Measurements from ENCODE around the gene CDH12. TPM values are rescaled to one million over a fixed set of nuclear protein-coding genes. Genes with fewer than 3 reads are reported as not detected.

CDH12 gene
- total and polyA plus RNA-seq, 10 of the 15 experiments (the other 5 are each of a cell fraction or from before 2014, with no cell fraction given): 0.03 to 0.16 TPM; not detected in 8

DNA sequence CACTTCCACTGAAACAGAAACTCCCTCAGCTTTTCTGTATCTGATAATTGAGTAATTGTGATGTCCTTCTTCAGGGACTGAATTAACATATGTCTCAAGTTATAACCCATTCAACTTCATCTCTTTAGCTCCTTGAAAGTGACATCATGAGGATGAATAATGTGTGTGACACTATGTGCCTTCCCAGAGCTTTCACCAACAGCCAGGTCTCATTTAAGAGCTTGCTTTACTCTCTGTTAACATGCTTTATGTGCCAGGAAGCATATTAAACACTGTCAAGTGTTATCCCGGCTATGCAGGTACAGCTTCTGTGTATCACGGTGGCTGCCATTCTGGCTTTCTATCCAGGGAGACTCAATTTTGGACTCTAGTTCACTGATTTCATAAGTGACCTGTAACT lies 799.9 kb downstream of the CDH12 start:
- Histone ChIP-seq H3K4me2 (ENCODE audit: control insufficient read depth, insufficient read depth) (no peak overlapping the region), H3K9me3 (replicated peaks; ENCODE audit: control insufficient read depth, insufficient read depth, low read length) (no peaks in the 10 kb centered on the region), H3K4me3 (no peak overlapping the region), H3K4me1 (ENCODE audit: control insufficient read depth, insufficient read depth, low read length) (no peaks in the 10 kb centered on the region), H2AFZ (ENCODE audit: control insufficient read depth, low read depth, low read length) (no peak overlapping the region), H3K79me2 (ENCODE audit: control insufficient read depth, insufficient read depth, low read length) (no peaks in the 10 kb centered on the region), H4K20me1 (ENCODE audit: control insufficient read depth, insufficient read depth) (no peaks in the 10 kb centered on the region), H3K27ac (ENCODE audit: control insufficient read depth, insufficient read depth) (no peak overlapping the region), H3K27me3 (replicated peaks in 1 of 2; ENCODE audit: control insufficient read depth in 2 of 2, insufficient read depth in 2 of 2, low read length in 1 of 2) (no peaks in the 10 kb centered on the region), H3K9ac (ENCODE audit: control insufficient read depth, insufficient read depth, low read length) (no peak overlapping the region), H3K36me3 (ENCODE audit: control insufficient read depth in 2 of 2, insufficient read depth in 2 of 2, low read length in 1 of 2) (no peaks in the 10 kb centered on the region)
- SMC1A ChIA-PET (ENCODE audit: uncharacterized antibody, unreplicated experiment): no interaction called here
- 10% methylated on average over 2 of the region's 2 CpGs for WGBS (ENCODE audit: insufficient coverage, insufficient replicate concordance, low lambda C conversion rate, missing lambda C conversion rate)
- no peak for FAIRE-seq
- RAD21 ChIA-PET (ENCODE audit: unreplicated experiment): no interaction called here
- intact Hi-C loops (cut with micrococcal nuclease; ENCODE audit: unreplicated experiment): no loop called here
- CTCF ChIA-PET: no interaction called here
- DNase-seq (ENCODE audit: low read depth, low spot score): no peak
- POLR2A ChIA-PET: no interaction called here
- no TSS peak for BruUV-seq (replicated peaks)
- no peak for ATAC-seq
- in situ Hi-C loops (cut with MboI): no loop called here
- no peak for TF ChIP-seq NFYA (IDR thresholded peaks at IDR 0.05; ENCODE audit: borderline replicate concordance, low read depth, low read length)
- TF ChIP-seq ZSCAN29 (IDR thresholded peaks at IDR 0.05): no peak
- TF ChIP-seq ZNF24 (IDR thresholded peaks at IDR 0.05): no peak
- no peak for TF ChIP-seq TCF7 (IDR thresholded peaks at IDR 0.05; ENCODE audit: borderline replicate concordance)
- no peak for TF ChIP-seq SUZ12 (IDR thresholded peaks at IDR 0.05; ENCODE audit: unreplicated experiment)
- TF ChIP-seq POLR2AphosphoS2 (IDR thresholded peaks at IDR 0.05; ENCODE audit: low read depth, low read length): no peak
- no peak for TF ChIP-seq YY1 (IDR thresholded peaks at IDR 0.05; ENCODE audit: low read depth, low read length)
- no peak for TF ChIP-seq EZH2 (IDR thresholded peaks at IDR 0.05; ENCODE audit: borderline replicate concordance, control insufficient read depth, low read depth, low read length)
- TF ChIP-seq JUNB (IDR thresholded peaks at IDR 0.05): no peak
- TF ChIP-seq NFIC (IDR thresholded peaks at IDR 0.05; ENCODE audit: low read depth, low read length): no peak

GRCh38 chr5:22051881-22052280 lies 801.3 kb downstream of the CDH12 start:
- ChIA-PET POLR2A (no interaction called here), RAD21 (ENCODE audit: unreplicated experiment) (no interaction called here), SMC1A (ENCODE audit: uncharacterized antibody, unreplicated experiment) (no interaction called here), CTCF (no interaction called here)
- H3K27me3 ChIP-seq (replicated peaks in 1 of 2; ENCODE audit: control insufficient read depth in 2 of 2, insufficient read depth in 2 of 2, low read length in 1 of 2): no peaks in the 10 kb centered on the region
- DNase-seq (ENCODE audit: low read depth, low spot score) (no peak), ATAC-seq (no peak), FAIRE-seq (no peak)
- H3K4me3 ChIP-seq: no peak overlapping the region
- H3K9me3 ChIP-seq (replicated peaks; ENCODE audit: control insufficient read depth, insufficient read depth, low read length): no peaks in the 10 kb centered on the region
- H3K4me2 ChIP-seq (ENCODE audit: control insufficient read depth, insufficient read depth): no peak overlapping the region
- no peak for TF ChIP-seq CBFB (IDR thresholded peaks at IDR 0.05; ENCODE audit: low read depth)
- no peak for TF ChIP-seq ETV6 (conservative IDR thresholded peaks at IDR 0.05 in 1 of 2, IDR thresholded peaks at IDR 0.05 in 1 of 2; ENCODE audit: borderline replicate concordance in 1 of 2, low read depth in 1 of 2)
- no peak for TF ChIP-seq MEF2A (IDR thresholded peaks at IDR 0.05; ENCODE audit: insufficient read depth, low read depth, low read length)
- no peak for TF ChIP-seq NFIC (IDR thresholded peaks at IDR 0.05; ENCODE audit: low read depth, low read length)
- no peak for TF ChIP-seq MTA3 (IDR thresholded peaks at IDR 0.05; ENCODE audit: borderline replicate concordance, low read length)
- TF ChIP-seq, protein P1, sequence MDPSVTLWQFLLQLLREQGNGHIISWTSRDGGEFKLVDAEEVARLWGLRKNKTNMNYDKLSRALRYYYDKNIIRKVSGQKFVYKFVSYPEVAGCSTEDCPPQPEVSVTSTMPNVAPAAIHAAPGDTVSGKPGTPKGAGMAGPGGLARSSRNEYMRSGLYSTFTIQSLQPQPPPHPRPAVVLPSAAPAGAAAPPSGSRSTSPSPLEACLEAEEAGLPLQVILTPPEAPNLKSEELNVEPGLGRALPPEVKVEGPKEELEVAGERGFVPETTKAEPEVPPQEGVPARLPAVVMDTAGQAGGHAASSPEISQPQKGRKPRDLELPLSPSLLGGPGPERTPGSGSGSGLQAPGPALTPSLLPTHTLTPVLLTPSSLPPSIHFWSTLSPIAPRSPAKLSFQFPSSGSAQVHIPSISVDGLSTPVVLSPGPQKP (IDR thresholded peaks at IDR 0.05; ENCODE audit: low read depth, low read length): no peak
- no peaks in the 10 kb centered on the region for H3K36me3 ChIP-seq (ENCODE audit: control insufficient read depth in 2 of 2, insufficient read depth in 2 of 2, low read length in 1 of 2)
- WGBS (ENCODE audit: insufficient coverage, insufficient replicate concordance, low lambda C conversion rate, missing lambda C conversion rate): 5% methylated on average over 1 of the region's 1 CpG
- intact Hi-C loops (cut with micrococcal nuclease; ENCODE audit: unreplicated experiment) (no loop called here), in situ Hi-C loops (cut with MboI) (no loop called here)
- H4K20me1 ChIP-seq (ENCODE audit: control insufficient read depth, insufficient read depth): no peaks in the 10 kb centered on the region
- no peak overlapping the region for H3K27ac ChIP-seq (ENCODE audit: control insufficient read depth, insufficient read depth)
- H2AFZ ChIP-seq (ENCODE audit: control insufficient read depth, low read depth, low read length): no peak overlapping the region
- no peak overlapping the region for H3K9ac ChIP-seq (ENCODE audit: control insufficient read depth, insufficient read depth, low read length)
- H3K79me2 ChIP-seq (ENCODE audit: control insufficient read depth, insufficient read depth, low read length): no peaks in the 10 kb centered on the region
- BruUV-seq (replicated peaks): no TSS peak
- no peaks in the 10 kb centered on the region for H3K4me1 ChIP-seq (ENCODE audit: control insufficient read depth, insufficient read depth, low read length)

All from GM12878 (cell line).